Natural killer cell (primary cell): ENCODE measurements around the gene ACOT12. TPM values are rescaled to one million over a fixed set of nuclear protein-coding genes. Genes with fewer than 3 reads are reported as not detected.

ENCODE experiments used
- ATAC-seq, 3 donors: fragments of 150-1000 bp in 2 of 3; fragments of 200-7000 bp in 1 of 3; cut with Tn5 transposase; 1 replicate in 1 of 3; 2 replicates in 2 of 3; pipeline ENCODE4 v1.10.0; 2021; ENCODE audit warnings: mild to moderate bottlenecking in 2 of 3, moderate library complexity in 2 of 3
- DNase-seq, 2 donors: peaks; one replicate each; pipeline versions ENCODE4 v3.0.0 to v3.0.0-alpha.2; 2013 to 2021; ENCODE audit warnings: mixed read lengths in 1 of 2
- H3K27ac ChIP-seq: one replicate; pipeline ENCODE4 v1.5.1; 2013; ENCODE audit warnings: mild to moderate bottlenecking, low read length
- H3K27me3 ChIP-seq: one replicate; pipeline ENCODE4 v1.6.1; 2013; ENCODE audit warnings: low read length; ENCODE audit not compliant: control insufficient read depth, insufficient read depth
- H3K36me3 ChIP-seq: one replicate; pipeline ENCODE4 v1.6.1; 2013; ENCODE audit warnings: low read length; ENCODE audit not compliant: control insufficient read depth, insufficient read depth
- H3K4me1 ChIP-seq: one replicate; pipeline ENCODE4 v1.6.1; 2013; ENCODE audit warnings: low read length; ENCODE audit not compliant: control insufficient read depth, insufficient read depth
- H3K4me3 ChIP-seq: one replicate; pipeline ENCODE4 v1.5.1; 2013; ENCODE audit warnings: low read length
- H3K9me3 ChIP-seq: one replicate; pipeline ENCODE4 v1.6.1; 2013; ENCODE audit warnings: low read length; ENCODE audit not compliant: control insufficient read depth, insufficient read depth
- H3K27ac Mint-ChIP-seq, 2 donors: one replicate each; pipeline ENCODE4 v1.8.0; 2022; ENCODE audit warnings: mild to moderate bottlenecking in 2 of 2, mixed read lengths in 2 of 2, moderate library complexity in 1 of 2
- H3K27me3 Mint-ChIP-seq, 2 donors: one replicate each; pipeline ENCODE4 v1.8.0; 2022; ENCODE audit warnings: low read depth in 2 of 2, mixed read lengths in 2 of 2
- H3K36me3 Mint-ChIP-seq: one replicate; pipeline ENCODE4 v1.8.0; 2022; ENCODE audit warnings: mixed read lengths
- H3K4me1 Mint-ChIP-seq, 2 donors: one replicate each; pipeline ENCODE4 v1.8.0; 2022; ENCODE audit warnings: mixed read lengths in 2 of 2
- H3K4me3 Mint-ChIP-seq: one replicate; pipeline ENCODE4 v1.8.0; 2022; ENCODE audit warnings: mild to moderate bottlenecking, moderate library complexity, mixed read lengths
- H3K9me3 Mint-ChIP-seq, 2 donors: one replicate each; pipeline ENCODE4 v1.8.0; 2022; ENCODE audit warnings: mixed read lengths in 2 of 2
- CTCF ChIP-seq: fragments of 200-600 bp; IDR thresholded peaks from one replicate; pipeline ENCODE4 v1.8.0; 2022; ENCODE audit warnings: antibody characterized with exemption
- WGBS: methylation state at CpG from one replicate; pipeline ENCODE4 v1.1.7; 2013; ENCODE audit warnings: missing lambda C conversion rate; ENCODE audit not compliant: insufficient coverage; 5-methylcytosine and 5-hydroxymethylcytosine counted together
- intact Hi-C: fragments of 100-400 bp; cut with micrococcal nuclease; formaldehyde crosslinking; loops from one replicate; pipeline ENCODE4 v1.14.2; 2022
- total RNA-seq, 4 donors: library from RNA; stranded (reverse); fragments of 120-200 nt in 1 of 4; gene quantifications; one replicate each; pipeline versions ENCODE4 v1.2.3 to v1.2.4, GENCODE V29; 2013 to 2022

Gene ACOT12
- total RNA-seq, 3 donors from 2014 or later (not counting 1 experiment from before 2014, with no cell fraction given) = not detected

DNA sequence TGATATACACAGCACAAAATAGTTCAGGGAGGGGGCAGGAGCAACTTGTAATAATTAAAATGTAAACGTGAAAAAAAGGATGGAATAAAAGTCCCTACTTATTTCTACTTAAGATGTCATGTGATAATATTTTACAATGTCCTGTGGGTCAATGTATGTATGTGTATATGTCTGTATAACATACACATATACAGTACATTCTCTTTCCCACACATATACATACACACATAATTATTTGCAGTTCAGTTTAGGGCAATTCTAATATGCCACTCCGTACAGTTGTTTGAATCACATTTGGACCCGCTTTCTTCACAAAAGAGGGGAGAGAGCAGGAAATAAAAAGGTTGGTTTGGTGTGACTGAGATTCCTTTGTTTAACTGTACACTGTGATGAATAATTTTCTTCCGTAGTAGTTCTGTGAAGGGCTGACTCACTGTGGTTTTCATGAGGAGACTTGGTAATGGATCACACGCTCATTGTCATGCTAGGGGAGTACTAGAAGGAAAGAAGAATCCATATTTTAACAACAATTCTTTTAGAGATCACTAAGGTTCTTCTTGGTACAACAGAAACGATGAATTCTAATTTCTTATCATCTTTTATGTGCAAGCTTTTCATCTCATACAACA lies 26.2 kb upstream of the ACOT12 start:
- intact Hi-C loops = no loop called here
- Histone ChIP-seq H3K4me1 (no peaks in the 10 kb centered on the region), H3K9me3 (no peaks in the 10 kb centered on the region), H3K27ac (no peak overlapping the region), H3K4me3 (no peak overlapping the region), H3K27me3 (no peaks in the 10 kb centered on the region), H3K36me3 (peaks cover 7% of the 10 kb centered on the region)
- Mint-ChIP-seq H3K27ac (no peak overlapping the region), H3K27me3 (no peaks in the 10 kb centered on the region), H3K36me3 (no peaks in the 10 kb centered on the region), H3K9me3 (no peaks in the 10 kb centered on the region), H3K4me3 (no peak overlapping the region), H3K4me1 (peaks cover 0 to 6% of the 10 kb centered on the region in 2 donors)
- ATAC-seq (no peak), DNase-seq (no peak)
- 25% methylated on average over 4 of the region's 6 CpGs for WGBS
- no peak for TF ChIP-seq CTCF

GRCh38 chr5:81418606-81419005 lies 24.7 kb upstream of the ACOT12 start:
- TF ChIP-seq CTCF = no peak
- Mint-ChIP-seq H3K36me3 (no peaks in the 10 kb centered on the region), H3K27me3 (no peaks in the 10 kb centered on the region), H3K4me3 (no peak overlapping the region), H3K9me3 (no peaks in the 10 kb centered on the region), H3K4me1 (peaks cover 0 to 6% of the 10 kb centered on the region in 2 donors), H3K27ac (no peak overlapping the region)
- no peaks in the 10 kb centered on the region for H3K27me3 ChIP-seq
- H3K27ac ChIP-seq = no peak overlapping the region
- intact Hi-C loops = no loop called here
- H3K9me3 ChIP-seq = no peaks in the 10 kb centered on the region
- peaks cover 7% of the 10 kb centered on the region for H3K36me3 ChIP-seq
- H3K4me1 ChIP-seq = no peaks in the 10 kb centered on the region
- no peak overlapping the region for H3K4me3 ChIP-seq
- ATAC-seq = no peak
- no peak for DNase-seq

DNA sequence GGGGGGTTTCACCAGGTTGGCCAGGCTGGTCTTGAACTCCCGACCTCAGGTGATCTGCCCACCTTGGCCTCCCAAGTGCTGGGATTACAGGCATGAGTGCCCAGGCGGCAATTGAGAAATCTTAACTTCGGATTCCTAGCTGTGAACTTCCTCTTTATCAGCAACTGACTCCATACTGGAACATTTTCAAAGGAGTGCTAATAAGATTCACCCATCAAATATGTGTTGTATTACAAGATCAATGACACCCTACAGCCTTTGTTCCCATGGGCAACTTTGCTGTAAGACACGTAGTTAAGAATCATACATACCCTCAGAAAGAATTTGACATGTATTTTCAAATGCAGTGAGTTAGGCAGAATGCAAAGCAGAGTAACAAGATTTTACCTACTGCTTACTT lies 23.1 kb upstream of the ACOT12 start:
- Histone ChIP-seq H3K9me3 (no peaks in the 10 kb centered on the region), H3K36me3 (peaks cover 7% of the 10 kb centered on the region), H3K4me3 (no peak overlapping the region), H3K4me1 (no peaks in the 10 kb centered on the region), H3K27ac (no peak overlapping the region), H3K27me3 (no peaks in the 10 kb centered on the region)
- peaks cover 0 to 6% of the 10 kb centered on the region in 2 donors for H3K4me1 Mint-ChIP-seq
- intact Hi-C loops = no loop called here
- no peak for TF ChIP-seq CTCF
- no peaks in the 10 kb centered on the region for H3K9me3 Mint-ChIP-seq
- no peaks in the 10 kb centered on the region for H3K36me3 Mint-ChIP-seq
- WGBS = 89% methylated on average over 3 of the region's 4 CpGs
- DNase-seq (no peak), ATAC-seq (no peak)
- no peaks in the 10 kb centered on the region for H3K27me3 Mint-ChIP-seq
- H3K4me3 Mint-ChIP-seq = no peak overlapping the region
- no peak overlapping the region for H3K27ac Mint-ChIP-seq

- Histone ChIP-seq H3K36me3 (no peaks in the 10 kb centered on the region), H3K9me3 (no peaks in the 10 kb centered on the region), H3K27ac (no peak overlapping the region), H3K4me3 (no peak overlapping the region), H3K4me1 (no peaks in the 10 kb centered on the region), H3K27me3 (no peaks in the 10 kb centered on the region)
- Mint-ChIP-seq H3K27ac (no peak overlapping the region), H3K27me3 (no peaks in the 10 kb centered on the region), H3K4me3 (no peak overlapping the region), H3K9me3 (no peaks in the 10 kb centered on the region), H3K36me3 (no peaks in the 10 kb centered on the region), H3K4me1 (no peaks in the 10 kb centered on the region)
- ATAC-seq (no peak), DNase-seq (no peak)
- WGBS = 93% methylated on average over 1 of the region's 2 CpGs
- intact Hi-C loops = no loop called here
- no peak for TF ChIP-seq CTCF
These were observed 16.0 kb upstream of the ACOT12 start for GRCh38 chr5:81409896-81410295.
